Mucosa of descending colon (tissue), 3 donors: Measurements from ENCODE around the gene ZCCHC4. TPM values are rescaled to one million over a fixed set of nuclear protein-coding genes. Genes with fewer than 3 reads are reported as not detected.

Source experiments
- ATAC-seq: fragments of 200-7000 bp; cut with Tn5 transposase; one replicate; pipeline ENCODE4 v1.9.1; 2020; ENCODE audit warnings: mild to moderate bottlenecking, moderate library complexity
- DNase-seq, 3 donors: peaks; one replicate each; pipeline ENCODE4 v3.0.0-alpha.2; 2020
- H3K36me3 ChIP-seq: fragments of 200-600 bp; one replicate; pipeline ENCODE4 v1.8.0; 2021; ENCODE audit warnings: low read depth, mild to moderate bottlenecking
- H3K4me1 ChIP-seq: fragments of 200-600 bp; one replicate; pipeline ENCODE4 v1.8.0; 2021; ENCODE audit warnings: low read depth, mild to moderate bottlenecking
- H3K4me3 ChIP-seq: fragments of 200-600 bp; one replicate; pipeline ENCODE4 v1.8.0; 2021; ENCODE audit warnings: mild to moderate bottlenecking
- H3K9me3 ChIP-seq: fragments of 200-600 bp; one replicate; pipeline ENCODE4 v1.8.0; 2021; ENCODE audit warnings: mild to moderate bottlenecking
- CTCF ChIP-seq: fragments of 200-600 bp; IDR thresholded peaks from one replicate; pipeline ENCODE4 v1.8.0; 2022; ENCODE audit warnings: antibody characterized with exemption, mild to moderate bottlenecking
- intact Hi-C, 2 donors: fragments of 100-400 bp; cut with DNase I in 1 of 2; cut with micrococcal nuclease in 1 of 2; formaldehyde crosslinking; loops; one replicate each; pipeline versions ENCODE4 v1.11.0 to v1.11.1; 2022; cut with DNase I, micrococcal nuclease
- total RNA-seq, 3 donors: library from RNA; stranded (reverse); fragmentation: NEBNext Ultra II Directional in 2 of 3; extraction: Animal tissue kit (Norgen Biotek cat#: 25700) in 2 of 3; gene quantifications; one replicate each; pipeline versions ENCODE4 v1.2.1 to v1.2.4, GENCODE V29; 2021 to 2023
- donor health status: DM: no; HTN: no; CAD: no; lungs with moderate emphysema.
- donor health status: DM: no; HTN: no; CAD: no.
- donor health status: DM: no; HTN: yes; CAD: no.

The ZCCHC4 gene
- total RNA-seq, 3 donors from 2014 or later, result 6.0 to 12.6 (median 9.2) TPM

- Histone ChIP-seq H3K4me1 (peaks cover 6% of the 10 kb centered on the region), H3K4me3 (no peak overlapping the region), H3K9me3 (no peaks in the 10 kb centered on the region), H3K36me3 (no peaks in the 10 kb centered on the region)
- no peak for DNase-seq
- no peak for ATAC-seq
- intact Hi-C loops, result no loop called here
- TF ChIP-seq CTCF, result no peak
These were observed 2.3 kb upstream of the ZCCHC4 start for GRCh38 chr4:25310066-25310802.

GRCh38 chr4:25310803-25311166 is 1.8 kb upstream of the ZCCHC4 start:
- no peak for TF ChIP-seq CTCF
- Histone ChIP-seq H3K9me3 (no peaks in the 10 kb centered on the region), H3K4me1 (peaks cover 6% of the 10 kb centered on the region), H3K4me3 (no peak overlapping the region), H3K36me3 (no peaks in the 10 kb centered on the region)
- ATAC-seq (no peak), DNase-seq (no peak)
- intact Hi-C loops, result no loop called here

- peak in 2 of 3 donors; percentile 32 to 35 for DNase-seq
- ATAC-seq, result peak; percentile 31
- TF ChIP-seq CTCF, result no peak
These were observed 774 bp downstream of the ZCCHC4 start for GRCh38 chr4:25313201-25313895.

GRCh38 chr4:25320336-25320735 is 7.8 kb downstream of the ZCCHC4 start:
- intact Hi-C loops, result no loop called here
- no peaks in the 10 kb centered on the region for H3K4me1 ChIP-seq
- ATAC-seq (no peak), DNase-seq (no peak)
- no peaks in the 10 kb centered on the region for H3K36me3 ChIP-seq
- TF ChIP-seq CTCF, result no peak
- H3K4me3 ChIP-seq, result no peak overlapping the region
- no peaks in the 10 kb centered on the region for H3K9me3 ChIP-seq

More at GRCh38 chr4:25313201-25313895, 774 bp downstream of the ZCCHC4 start:
- Histone ChIP-seq H3K9me3 (no peaks in the 10 kb centered on the region), H3K4me1 (peaks cover 6% of the 10 kb centered on the region), H3K36me3 (no peaks in the 10 kb centered on the region), H3K4me3 (peak overlapping the region; percentile 50)
- intact Hi-C loops, result no loop called here

GRCh38 chr4:25320773-25321172 is 8.2 kb downstream of the ZCCHC4 start:
- Histone ChIP-seq H3K4me3 (no peak overlapping the region), H3K4me1 (no peaks in the 10 kb centered on the region), H3K36me3 (no peaks in the 10 kb centered on the region), H3K9me3 (no peaks in the 10 kb centered on the region)
- TF ChIP-seq CTCF, result no peak
- ATAC-seq, result no peak
- no peak for DNase-seq
- intact Hi-C loops, result no loop called here
